Measurements from ENCODE around the gene SYCP2L. TPM values are rescaled to one million over a fixed set of nuclear protein-coding genes. Genes with fewer than 3 reads are reported as not detected.

The SYCP2L gene
- total and polyA plus RNA-seq, 8 donors, result 1.1 to 2.3 (median 1.4) TPM

- Histone ChIP-seq H3K36me3 (no peaks in the 10 kb centered on the region), H3K9me3 (no peaks in the 10 kb centered on the region), H3K4me1 (peaks cover 0 to 2% (median 0%) of the 10 kb centered on the region in 3 donors), H3K27ac (no peak overlapping the region), H3K4me3 (no peak overlapping the region), H3K27me3 (no peaks in the 10 kb centered on the region)
- no peak for ATAC-seq
- no peak for FAIRE-seq
- intact Hi-C loops (cut with DNase I), result no loop called here
- no peak for DNase-seq
- WGBS, 2 donors, result 69 to 81% methylated on average over 3 of the region's 3 CpGs
- TF ChIP-seq, protein P1, sequence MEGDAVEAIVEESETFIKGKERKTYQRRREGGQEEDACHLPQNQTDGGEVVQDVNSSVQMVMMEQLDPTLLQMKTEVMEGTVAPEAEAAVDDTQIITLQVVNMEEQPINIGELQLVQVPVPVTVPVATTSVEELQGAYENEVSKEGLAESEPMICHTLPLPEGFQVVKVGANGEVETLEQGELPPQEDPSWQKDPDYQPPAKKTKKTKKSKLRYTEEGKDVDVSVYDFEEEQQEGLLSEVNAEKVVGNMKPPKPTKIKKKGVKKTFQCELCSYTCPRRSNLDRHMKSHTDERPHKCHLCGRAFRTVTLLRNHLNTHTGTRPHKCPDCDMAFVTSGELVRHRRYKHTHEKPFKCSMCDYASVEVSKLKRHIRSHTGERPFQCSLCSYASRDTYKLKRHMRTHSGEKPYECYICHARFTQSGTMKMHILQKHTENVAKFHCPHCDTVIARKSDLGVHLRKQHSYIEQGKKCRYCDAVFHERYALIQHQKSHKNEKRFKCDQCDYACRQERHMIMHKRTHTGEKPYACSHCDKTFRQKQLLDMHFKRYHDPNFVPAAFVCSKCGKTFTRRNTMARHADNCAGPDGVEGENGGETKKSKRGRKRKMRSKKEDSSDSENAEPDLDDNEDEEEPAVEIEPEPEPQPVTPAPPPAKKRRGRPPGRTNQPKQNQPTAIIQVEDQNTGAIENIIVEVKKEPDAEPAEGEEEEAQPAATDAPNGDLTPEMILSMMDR (IDR thresholded peaks at IDR 0.05), result no peak
Measured at GRCh38 chr6:10867952-10868351, 18.9 kb upstream of the SYCP2L start.

DNA sequence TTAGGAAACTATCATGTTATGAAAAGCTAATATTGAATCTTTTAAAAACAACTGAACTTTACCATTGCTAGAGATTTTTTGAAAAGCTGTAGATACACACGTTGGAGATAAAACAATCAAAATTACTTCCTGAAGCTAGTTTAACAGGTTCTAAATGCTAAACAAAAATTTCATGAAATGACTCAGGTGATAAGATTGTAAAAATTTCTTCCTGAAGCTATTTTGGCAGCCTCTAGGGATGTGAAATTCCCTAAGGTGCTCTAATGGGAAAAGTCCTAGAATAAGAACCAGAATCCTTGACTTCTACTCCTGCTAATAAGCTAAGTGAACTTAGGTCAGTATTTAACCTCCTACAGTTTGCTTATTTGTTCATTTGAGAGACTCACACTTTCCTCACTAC, 13.5 kb upstream of the SYCP2L start:
- Histone ChIP-seq H3K36me3 (no peaks in the 10 kb centered on the region), H3K4me3 (no peak overlapping the region), H3K4me1 (peaks cover 0 to 7% (median 0%) of the 10 kb centered on the region in 3 donors), H3K9me3 (no peaks in the 10 kb centered on the region), H3K27ac (no peak overlapping the region), H3K27me3 (no peaks in the 10 kb centered on the region)
- DNase-seq (no peak), ATAC-seq (peak in 2 of 4 donors; percentile 18 to 60), FAIRE-seq (no peak)
- intact Hi-C loops (cut with DNase I), result no loop called here
- TF ChIP-seq, protein P1 (IDR thresholded peaks at IDR 0.05), result no peak
- WGBS, 2 donors, result 3 to 5% methylated on average over 1 of the region's 1 CpG

GRCh38 chr6:10874207-10874606, 12.6 kb upstream of the SYCP2L start:
- 87 to 95% methylated on average over 6 of the region's 6 CpGs for WGBS, 2 donors
- Histone ChIP-seq H3K27me3 (no peaks in the 10 kb centered on the region), H3K4me3 (no peak overlapping the region), H3K27ac (no peak overlapping the region), H3K4me1 (peaks cover 0 to 7% (median 0%) of the 10 kb centered on the region in 3 donors), H3K36me3 (no peaks in the 10 kb centered on the region), H3K9me3 (no peaks in the 10 kb centered on the region)
- TF ChIP-seq, protein P1 (IDR thresholded peaks at IDR 0.05), result no peak
- intact Hi-C loops (cut with DNase I), result no loop called here
- ATAC-seq (no peak), DNase-seq (no peak), FAIRE-seq (no peak)

GRCh38 chr6:10875026-10875425, 11.8 kb upstream of the SYCP2L start:
- WGBS, 2 donors, result 73 to 74% methylated on average over 4 of the region's 4 CpGs

DNA sequence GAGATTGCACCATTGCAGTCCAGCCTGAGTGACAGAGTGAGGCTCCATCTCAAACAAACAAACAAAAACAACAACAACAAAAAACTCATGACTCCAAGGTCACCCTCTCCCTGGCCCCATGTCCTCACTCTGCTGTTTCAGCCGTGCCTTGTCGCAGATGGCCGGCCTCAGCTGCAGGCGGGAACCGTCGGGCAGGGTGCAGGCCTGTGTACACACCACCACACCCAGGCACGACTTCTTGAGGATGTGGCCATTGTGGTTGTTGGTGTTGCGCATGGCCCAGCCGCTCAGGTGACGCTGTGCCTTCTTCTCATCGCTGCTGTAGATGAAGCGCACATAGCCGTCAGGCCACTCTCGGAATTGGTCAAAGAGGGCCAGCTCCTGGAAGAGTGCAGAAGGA, 9.8 kb upstream of the SYCP2L start:
- peaks cover 0 to 7% (median 0%) of the 10 kb centered on the region in 3 donors for H3K4me1 ChIP-seq
- H3K4me3 ChIP-seq, result no peak overlapping the region
- TF ChIP-seq, protein P1 (IDR thresholded peaks at IDR 0.05), result no peak
- no peaks in the 10 kb centered on the region for H3K9me3 ChIP-seq
- WGBS, 2 donors, result 89 to 93% methylated on average over 14 of the region's 14 CpGs
- FAIRE-seq (no peak), DNase-seq (no peak), ATAC-seq (no peak)
- H3K27ac ChIP-seq, result no peak overlapping the region
- no peaks in the 10 kb centered on the region for H3K36me3 ChIP-seq
- intact Hi-C loops (cut with DNase I), result no loop called here
- H3K27me3 ChIP-seq, result peaks cover 0 to 4% (median 0%) of the 10 kb centered on the region in 4 donors

More at GRCh38 chr6:10875026-10875425, 11.8 kb upstream of the SYCP2L start:
- Histone ChIP-seq H3K27me3 (no peaks in the 10 kb centered on the region), H3K4me3 (no peak overlapping the region), H3K4me1 (peaks cover 0 to 7% (median 0%) of the 10 kb centered on the region in 3 donors), H3K9me3 (no peaks in the 10 kb centered on the region), H3K27ac (no peak overlapping the region), H3K36me3 (no peaks in the 10 kb centered on the region)
- TF ChIP-seq, protein P1 (IDR thresholded peaks at IDR 0.05), result no peak
- no peak for DNase-seq
- ATAC-seq, result no peak
- intact Hi-C loops (cut with DNase I), result no loop called here
- no peak for FAIRE-seq

Measured in pancreas (tissue), 10 donors.